Coronary artery (tissue), 2 donors: ENCODE measurements around the gene TAS1R3.
A peak's percentile ranks its signal among the peaks of the same experiment; 100 is the strongest.

Experiments used
- DNase-seq: peaks from one replicate; pipeline ENCODE4 v3.0.0-alpha.2; 2017; ENCODE audit warnings: low spot score
- H3K27ac ChIP-seq, 2 donors: fragments of 200-600 bp; sonication (generic); one replicate each; pipeline ENCODE4 v1.5.1; 2016 to 2019
- H3K4me3 ChIP-seq: fragments of 200-600 bp; sonication (generic); 2 replicates; pipeline ENCODE4 v1.5.1; 2016; ENCODE audit warnings: mild to moderate bottlenecking, moderate library complexity
- TF ChIP-seq, protein P1 (sequence below): fragments of 200-600 bp; sonication (generic); IDR thresholded peaks from one replicate; pipeline ENCODE4 v1.5.1; 2019; ENCODE audit warnings: antibody characterized with exemption

Gene TAS1R3

DNA sequence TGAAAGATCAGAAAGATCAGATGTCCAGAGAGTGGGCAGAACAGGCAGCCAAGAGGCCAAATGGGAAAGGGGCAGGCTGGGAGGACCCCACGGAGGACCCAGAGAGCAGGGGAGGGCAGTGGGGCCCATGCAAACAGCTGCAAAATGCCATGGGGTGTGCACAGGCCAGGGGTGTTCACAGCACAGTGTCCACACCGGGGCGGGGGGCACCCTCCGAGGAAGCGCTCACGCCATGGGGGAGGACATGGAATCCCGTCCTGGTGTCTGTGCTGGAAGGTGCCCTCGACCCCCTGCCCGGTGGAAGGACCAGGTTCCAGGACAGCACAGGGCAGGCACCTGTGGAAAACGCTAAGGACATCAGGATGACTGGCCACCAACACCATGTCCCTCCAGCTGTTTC lies 8.1 kb upstream of the TAS1R3 start:
- TF ChIP-seq, protein P1, sequence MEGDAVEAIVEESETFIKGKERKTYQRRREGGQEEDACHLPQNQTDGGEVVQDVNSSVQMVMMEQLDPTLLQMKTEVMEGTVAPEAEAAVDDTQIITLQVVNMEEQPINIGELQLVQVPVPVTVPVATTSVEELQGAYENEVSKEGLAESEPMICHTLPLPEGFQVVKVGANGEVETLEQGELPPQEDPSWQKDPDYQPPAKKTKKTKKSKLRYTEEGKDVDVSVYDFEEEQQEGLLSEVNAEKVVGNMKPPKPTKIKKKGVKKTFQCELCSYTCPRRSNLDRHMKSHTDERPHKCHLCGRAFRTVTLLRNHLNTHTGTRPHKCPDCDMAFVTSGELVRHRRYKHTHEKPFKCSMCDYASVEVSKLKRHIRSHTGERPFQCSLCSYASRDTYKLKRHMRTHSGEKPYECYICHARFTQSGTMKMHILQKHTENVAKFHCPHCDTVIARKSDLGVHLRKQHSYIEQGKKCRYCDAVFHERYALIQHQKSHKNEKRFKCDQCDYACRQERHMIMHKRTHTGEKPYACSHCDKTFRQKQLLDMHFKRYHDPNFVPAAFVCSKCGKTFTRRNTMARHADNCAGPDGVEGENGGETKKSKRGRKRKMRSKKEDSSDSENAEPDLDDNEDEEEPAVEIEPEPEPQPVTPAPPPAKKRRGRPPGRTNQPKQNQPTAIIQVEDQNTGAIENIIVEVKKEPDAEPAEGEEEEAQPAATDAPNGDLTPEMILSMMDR = no peak
- no peak overlapping the region for H3K27ac ChIP-seq
- no peak overlapping the region for H3K4me3 ChIP-seq
- no peak for DNase-seq

DNA sequence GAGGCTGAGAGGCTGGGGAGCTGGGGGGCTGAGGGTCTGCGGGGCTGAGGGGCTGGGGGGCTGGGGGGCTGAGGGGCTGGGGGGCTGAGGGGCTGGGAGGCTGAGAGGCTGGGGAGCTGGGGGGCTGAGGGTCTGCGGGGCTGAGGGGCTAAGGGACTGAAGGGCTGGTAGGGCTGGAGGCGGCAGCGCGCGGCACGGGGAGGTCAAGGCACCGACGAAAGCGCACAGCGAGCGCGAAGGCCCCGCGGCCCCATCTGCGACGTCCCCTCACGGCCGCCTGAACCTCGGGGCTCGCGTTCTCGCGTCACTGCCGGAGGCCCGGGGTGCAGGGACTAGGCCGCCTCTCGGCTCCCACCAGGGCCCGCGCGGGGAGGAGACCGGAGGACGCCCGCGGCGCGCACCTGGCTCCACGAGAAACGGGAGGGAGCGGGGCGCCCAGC lies 7.0 kb upstream of the TAS1R3 start:
- no peak for DNase-seq
- TF ChIP-seq, protein P1 = no peak
- Histone ChIP-seq H3K27ac (peak overlapping the region; percentile 81 to 96), H3K4me3 (peak overlapping the region; percentile 100)

DNA sequence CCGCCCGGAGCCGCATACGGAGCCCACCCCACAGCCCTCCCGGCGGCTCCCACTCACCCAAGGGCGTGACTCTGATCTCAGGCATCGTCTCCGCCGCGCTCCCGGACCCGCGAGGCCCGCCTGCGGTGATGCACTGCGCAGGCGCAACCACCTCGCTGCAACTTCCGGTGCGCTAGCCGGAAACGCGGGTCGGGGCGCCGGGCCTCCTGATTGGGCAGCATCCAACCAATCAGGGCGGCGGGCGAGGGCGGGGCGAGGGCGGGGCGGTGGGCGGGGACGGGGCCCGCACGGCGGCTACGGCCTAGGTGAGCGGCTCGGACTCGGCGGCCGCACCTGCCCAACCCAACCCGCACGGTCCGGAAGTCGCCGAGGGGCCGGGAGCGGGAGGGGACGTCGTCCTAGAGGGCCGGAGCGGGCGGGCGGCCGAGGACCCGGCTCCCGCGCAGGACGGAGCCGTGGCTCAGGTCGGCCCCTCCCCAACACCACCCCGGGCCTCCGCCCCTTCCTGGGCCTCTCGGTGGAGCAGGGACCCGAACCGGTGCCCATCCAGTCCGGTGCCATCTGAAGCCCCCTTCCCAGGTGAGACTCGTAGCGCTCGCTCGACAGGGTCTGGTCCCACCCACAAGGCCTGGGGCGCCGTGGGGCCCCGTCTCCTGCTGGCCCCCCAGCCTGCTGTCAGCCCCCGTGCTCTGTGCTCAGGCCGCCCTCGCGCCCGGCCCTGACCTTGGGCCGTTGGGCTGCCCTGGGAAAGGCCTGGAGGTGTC lies 6.4 kb upstream of the TAS1R3 start, which contains the start of the genes CPTP and INTS11:
Gene CPTP, plus strand, starts transcription at position 279 of the 764 bp plus-strand sequence. CDS start 2,109 bp downstream, outside the sequence.
Gene INTS11, minus strand, starts transcription at position 137 of the 764 bp plus-strand sequence. Its CDS starts 52 bp downstream, at position 85.
- Histone ChIP-seq H3K27ac (peak within 1 kb of the TSS; percentile 81 to 96), H3K4me3 (peak within 1 kb of the TSS; percentile 100)
- DNase-seq = peak; percentile 92
- TF ChIP-seq, protein P1 = no peak

DNA sequence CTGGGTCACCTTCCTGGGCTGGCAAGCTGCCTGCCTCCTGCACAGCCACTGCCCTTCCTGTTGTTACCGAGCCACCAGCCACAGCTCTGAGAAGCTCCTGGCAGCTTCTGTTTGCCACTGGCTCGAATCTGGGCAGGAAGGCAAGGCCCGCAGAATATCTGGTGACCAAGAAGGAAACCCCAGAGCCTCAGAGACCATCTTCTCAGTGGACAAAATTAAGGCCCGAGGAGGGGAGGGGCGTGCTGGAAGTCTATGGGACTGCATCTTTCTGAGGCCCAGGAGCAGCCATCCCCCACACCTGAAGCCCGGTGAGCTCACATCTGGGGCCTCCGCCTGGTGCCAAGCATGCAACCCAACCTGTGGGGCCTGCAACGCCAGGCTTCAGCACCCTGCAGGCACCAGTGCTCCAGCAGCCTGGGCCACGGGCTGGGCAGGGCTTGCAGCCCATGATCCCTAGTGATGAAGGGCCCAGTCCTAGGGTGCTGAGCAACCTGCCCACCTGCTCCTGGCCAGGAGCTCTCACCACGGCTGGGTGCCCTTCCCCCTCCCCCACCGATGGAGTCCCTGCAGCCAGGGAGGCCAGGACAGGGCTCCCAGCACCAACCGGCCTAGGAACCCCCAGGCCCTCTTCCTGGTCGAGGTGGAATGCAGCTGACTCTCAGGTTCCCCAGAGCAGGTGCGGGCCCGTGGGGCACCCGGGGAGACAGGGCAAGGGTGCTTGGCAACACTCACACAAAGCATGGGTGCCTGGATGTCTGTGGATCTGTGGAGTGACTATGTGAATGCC lies 5.6 kb upstream of the TAS1R3 start:
- Histone ChIP-seq H3K27ac (peak overlapping the region; percentile 81 to 96), H3K4me3 (peak overlapping the region; percentile 100)
- DNase-seq = no peak
- TF ChIP-seq, protein P1 = no peak

DNA sequence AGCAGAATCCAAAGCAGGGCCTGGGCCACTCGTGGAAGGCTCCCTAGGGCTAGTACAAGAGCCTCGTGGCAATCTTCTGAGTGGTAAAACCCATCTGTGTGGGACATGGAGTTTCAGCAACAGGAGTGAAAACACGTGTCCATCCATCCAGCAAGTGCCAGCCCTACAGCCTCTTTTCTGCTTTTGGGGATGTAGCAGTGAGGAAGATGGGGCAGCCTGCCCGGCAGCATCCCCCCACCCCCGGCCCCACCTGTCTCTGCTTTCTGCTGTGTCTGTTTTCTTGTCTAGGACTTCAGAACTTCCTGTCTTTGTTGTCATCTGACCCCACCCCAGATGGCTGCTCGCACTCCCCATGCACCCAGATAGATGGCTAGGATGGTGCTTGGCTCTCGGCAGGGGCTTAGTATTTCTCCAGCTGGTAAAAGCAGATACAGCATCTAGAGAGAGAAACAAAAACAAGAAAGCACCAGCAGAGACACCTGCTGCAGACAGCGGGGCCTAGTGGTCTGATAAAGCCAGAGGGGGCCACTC lies 4.9 kb upstream of the TAS1R3 start:
- DNase-seq = no peak
- TF ChIP-seq, protein P1 = no peak
- H3K27ac ChIP-seq = no peak overlapping the region
- peak overlapping the region; percentile 100 for H3K4me3 ChIP-seq

DNA sequence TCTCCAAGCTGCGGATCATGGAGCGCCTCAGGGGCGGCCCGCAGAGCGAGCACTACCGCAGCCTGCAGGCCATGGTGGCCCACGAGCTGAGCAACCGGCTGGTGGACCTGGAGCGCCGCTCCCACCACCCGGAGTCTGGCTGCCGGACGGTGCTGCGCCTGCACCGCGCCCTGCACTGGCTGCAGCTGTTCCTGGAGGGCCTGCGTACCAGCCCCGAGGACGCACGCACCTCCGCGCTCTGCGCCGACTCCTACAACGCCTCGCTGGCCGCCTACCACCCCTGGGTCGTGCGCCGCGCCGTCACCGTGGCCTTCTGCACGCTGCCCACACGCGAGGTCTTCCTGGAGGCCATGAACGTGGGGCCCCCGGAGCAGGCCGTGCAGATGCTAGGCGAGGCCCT lies 3.8 kb upstream of the TAS1R3 start:
- no peak overlapping the region for H3K27ac ChIP-seq
- no peak overlapping the region for H3K4me3 ChIP-seq
- TF ChIP-seq, protein P1 = no peak
- no peak for DNase-seq
